Fibroblast of lung (primary cell): Measurements from ENCODE around the gene ZNF532. TPM values are rescaled to one million over a fixed set of nuclear protein-coding genes. Genes with fewer than 3 reads are reported as not detected.

Experiments
- DNase-seq, 2 donors: peaks; one replicate each; pipeline versions ENCODE4 v3.0.0 to v3.0.0-alpha.2; 2010; ENCODE audit warnings: low read depth in 2 of 2
- H2AFZ ChIP-seq: 2 replicates; pipeline ENCODE4 v1.5.1; 2012; ENCODE audit warnings: low read length, control low read depth, inconsistent platforms
- H3K27ac ChIP-seq: 2 replicates; pipeline ENCODE4 v1.5.1; 2011; ENCODE audit warnings: low read length, control low read depth; ENCODE audit not compliant: insufficient read depth
- H3K27me3 ChIP-seq: 2 replicates; pipeline ENCODE4 v1.5.1; 2011; ENCODE audit warnings: mild to moderate bottlenecking, low read length; ENCODE audit not compliant: control insufficient read depth, insufficient read depth
- H3K36me3 ChIP-seq: 2 replicates; pipeline ENCODE4 v1.5.1; 2011; ENCODE audit warnings: low read length; ENCODE audit not compliant: control insufficient read depth, insufficient read depth
- H3K4me1 ChIP-seq: 2 replicates; pipeline ENCODE4 v1.5.1; 2011; ENCODE audit warnings: low read length; ENCODE audit not compliant: control insufficient read depth, insufficient read depth; ENCODE audit errors: extremely low read depth
- H3K4me2 ChIP-seq: 2 replicates; pipeline ENCODE4 v1.5.1; 2011; ENCODE audit warnings: low read length, control low read depth; ENCODE audit not compliant: insufficient read depth; ENCODE audit errors: extremely low read depth
- H3K4me3 ChIP-seq, 4 experiments: fragments of 200-600 bp in 1 of 4; sonication (generic) in 1 of 4; replicated peaks in 1 of 4; 2 replicates each; pipeline ENCODE4 v1.5.1; 2011 to 2016; ENCODE audit warnings: low read length in 4 of 4, low read depth in 3 of 4, mild to moderate bottlenecking in 3 of 4, control low read depth in 2 of 4, inconsistent platforms in 1 of 4, mixed read lengths in 1 of 4; ENCODE audit not compliant: insufficient read depth in 1 of 4; ENCODE audit errors: control extremely low read depth in 1 of 4
- H3K79me2 ChIP-seq: 2 replicates; pipeline ENCODE4 v1.5.1; 2012; ENCODE audit warnings: mild to moderate bottlenecking, low read length, inconsistent platforms; ENCODE audit not compliant: control insufficient read depth, insufficient read depth
- H3K9ac ChIP-seq: 2 replicates; pipeline ENCODE4 v1.5.1; 2011; ENCODE audit warnings: mild to moderate bottlenecking, low read length, control low read depth; ENCODE audit not compliant: insufficient read depth
- H3K9me3 ChIP-seq: 2 replicates; pipeline ENCODE4 v1.5.1; 2012; ENCODE audit warnings: low read depth, low read length; ENCODE audit not compliant: control insufficient read depth, insufficient read depth
- H4K20me1 ChIP-seq: 2 replicates; pipeline ENCODE4 v1.5.1; 2011; ENCODE audit warnings: low read length; ENCODE audit not compliant: control insufficient read depth, insufficient read depth; ENCODE audit errors: extremely low read depth
- EZH2 ChIP-seq: IDR thresholded peaks from 2 replicates; pipeline ENCODE4 v1.5.1; 2012; ENCODE audit warnings: low read length, control low read depth, mild to moderate bottlenecking; ENCODE audit errors: missing control alignments
- polyA plus RNA-seq, 2 donors: library from polyadenylated mRNA; depleted of rRNA in 1 of 2; stranded (reverse) in 1 of 2; unstranded in 1 of 2; fragments of >200 nt; gene quantifications; 2 replicates each; pipeline ENCODE4 v1.2.1, GENCODE V29; 2011 to 2012; ENCODE audit warnings: missing spikeins in 1 of 2
- total RNA-seq: library from RNA; depleted of rRNA; stranded (reverse); fragments of >200 nt; gene quantifications from 2 replicates; pipeline ENCODE4 v1.2.1, GENCODE V29; 2014
- TF ChIP-seq, protein P1 (sequence below), 2 donors: IDR thresholded peaks in 1 of 2; conservative IDR thresholded peaks in 1 of 2; 1 replicate in 1 of 2; 2 replicates in 1 of 2; pipeline ENCODE4 v1.5.1; 2011 to 2012; ENCODE audit warnings: low read length in 2 of 2, control low read depth in 1 of 2, inconsistent platforms in 1 of 2, low read depth in 1 of 2, mild to moderate bottlenecking in 1 of 2

Gene ZNF532
- total and polyA plus RNA-seq, 2 donors (not counting 1 experiment from before 2014, with no cell fraction given), result 57.3 to 64.6 TPM

DNA sequence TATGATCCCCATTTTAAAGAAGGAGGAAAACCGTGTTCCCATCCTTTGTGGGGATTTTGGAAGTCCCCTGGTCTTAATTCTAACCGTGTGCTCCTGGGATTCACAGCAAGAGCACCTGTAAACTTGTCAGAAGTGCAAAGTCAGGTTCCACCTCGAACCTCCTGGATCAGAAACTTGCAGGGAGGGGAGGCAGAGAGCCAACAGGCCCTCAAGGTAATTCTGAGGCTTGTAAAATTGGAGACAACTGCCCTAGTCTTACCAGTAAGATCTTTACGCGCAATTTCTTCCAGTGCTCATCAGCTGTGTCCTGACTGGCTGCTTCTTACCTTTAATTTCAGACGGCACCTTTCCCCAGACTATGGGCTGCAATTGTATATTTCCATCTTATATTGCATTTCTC, 161.7 kb downstream of the ZNF532 start:
- Histone ChIP-seq H2AFZ (no peak overlapping the region), H3K27ac (no peak overlapping the region), H3K79me2 (no peaks in the 10 kb centered on the region), H3K36me3 (no peaks in the 10 kb centered on the region), H3K9ac (no peak overlapping the region), H4K20me1 (no peaks in the 10 kb centered on the region), H3K4me3 (no peak overlapping the region), H3K4me1 (no peaks in the 10 kb centered on the region), H3K4me2 (no peak overlapping the region), H3K9me3 (no peaks in the 10 kb centered on the region), H3K27me3 (no peaks in the 10 kb centered on the region)
- DNase-seq, result no peak
- TF ChIP-seq, protein P1, sequence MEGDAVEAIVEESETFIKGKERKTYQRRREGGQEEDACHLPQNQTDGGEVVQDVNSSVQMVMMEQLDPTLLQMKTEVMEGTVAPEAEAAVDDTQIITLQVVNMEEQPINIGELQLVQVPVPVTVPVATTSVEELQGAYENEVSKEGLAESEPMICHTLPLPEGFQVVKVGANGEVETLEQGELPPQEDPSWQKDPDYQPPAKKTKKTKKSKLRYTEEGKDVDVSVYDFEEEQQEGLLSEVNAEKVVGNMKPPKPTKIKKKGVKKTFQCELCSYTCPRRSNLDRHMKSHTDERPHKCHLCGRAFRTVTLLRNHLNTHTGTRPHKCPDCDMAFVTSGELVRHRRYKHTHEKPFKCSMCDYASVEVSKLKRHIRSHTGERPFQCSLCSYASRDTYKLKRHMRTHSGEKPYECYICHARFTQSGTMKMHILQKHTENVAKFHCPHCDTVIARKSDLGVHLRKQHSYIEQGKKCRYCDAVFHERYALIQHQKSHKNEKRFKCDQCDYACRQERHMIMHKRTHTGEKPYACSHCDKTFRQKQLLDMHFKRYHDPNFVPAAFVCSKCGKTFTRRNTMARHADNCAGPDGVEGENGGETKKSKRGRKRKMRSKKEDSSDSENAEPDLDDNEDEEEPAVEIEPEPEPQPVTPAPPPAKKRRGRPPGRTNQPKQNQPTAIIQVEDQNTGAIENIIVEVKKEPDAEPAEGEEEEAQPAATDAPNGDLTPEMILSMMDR (conservative IDR thresholded peaks at IDR 0.05 in 1 of 2, IDR thresholded peaks at IDR 0.05 in 1 of 2; ENCODE audit: low read depth in 1 of 2, low read length in 2 of 2), result no peak
- TF ChIP-seq EZH2, result no peak

DNA sequence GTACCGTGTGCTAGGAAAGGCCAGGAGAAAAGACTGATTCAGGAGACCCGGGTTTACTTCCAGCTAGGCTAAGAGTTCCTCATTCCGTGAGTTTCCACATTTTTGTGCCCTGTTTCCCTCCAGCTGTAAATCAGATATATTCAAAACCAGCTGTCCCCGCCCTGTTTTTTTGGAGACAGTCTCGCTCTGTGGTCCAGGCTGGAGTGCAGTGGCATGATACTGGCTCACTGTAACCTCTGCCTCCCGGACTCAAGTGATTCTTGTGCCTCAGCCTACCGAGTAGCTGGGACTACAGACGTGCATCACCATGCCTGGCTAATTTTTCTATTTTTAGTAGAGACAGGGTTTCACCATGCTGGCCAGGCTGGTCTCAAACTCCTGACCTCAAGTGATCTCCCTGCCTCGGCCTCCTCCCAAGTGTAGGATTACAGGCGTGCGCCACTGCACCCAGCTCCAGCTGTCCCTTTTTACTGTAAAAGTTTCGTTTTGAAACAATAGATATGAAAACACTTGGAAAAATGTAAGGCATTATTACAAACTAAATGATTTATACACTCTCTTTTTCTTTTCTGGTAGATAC, 162.2 kb downstream of the ZNF532 start:
- Histone ChIP-seq H3K9me3 (no peaks in the 10 kb centered on the region), H3K27ac (no peak overlapping the region), H3K27me3 (no peaks in the 10 kb centered on the region), H3K4me1 (no peaks in the 10 kb centered on the region), H3K4me3 (no peak overlapping the region), H3K4me2 (no peak overlapping the region), H4K20me1 (no peaks in the 10 kb centered on the region), H2AFZ (no peak overlapping the region), H3K79me2 (no peaks in the 10 kb centered on the region), H3K9ac (no peak overlapping the region), H3K36me3 (no peaks in the 10 kb centered on the region)
- TF ChIP-seq, protein P1 (conservative IDR thresholded peaks at IDR 0.05 in 1 of 2, IDR thresholded peaks at IDR 0.05 in 1 of 2; ENCODE audit: low read depth in 1 of 2, low read length in 2 of 2), result no peak
- TF ChIP-seq EZH2, result no peak
- DNase-seq, result no peak

DNA sequence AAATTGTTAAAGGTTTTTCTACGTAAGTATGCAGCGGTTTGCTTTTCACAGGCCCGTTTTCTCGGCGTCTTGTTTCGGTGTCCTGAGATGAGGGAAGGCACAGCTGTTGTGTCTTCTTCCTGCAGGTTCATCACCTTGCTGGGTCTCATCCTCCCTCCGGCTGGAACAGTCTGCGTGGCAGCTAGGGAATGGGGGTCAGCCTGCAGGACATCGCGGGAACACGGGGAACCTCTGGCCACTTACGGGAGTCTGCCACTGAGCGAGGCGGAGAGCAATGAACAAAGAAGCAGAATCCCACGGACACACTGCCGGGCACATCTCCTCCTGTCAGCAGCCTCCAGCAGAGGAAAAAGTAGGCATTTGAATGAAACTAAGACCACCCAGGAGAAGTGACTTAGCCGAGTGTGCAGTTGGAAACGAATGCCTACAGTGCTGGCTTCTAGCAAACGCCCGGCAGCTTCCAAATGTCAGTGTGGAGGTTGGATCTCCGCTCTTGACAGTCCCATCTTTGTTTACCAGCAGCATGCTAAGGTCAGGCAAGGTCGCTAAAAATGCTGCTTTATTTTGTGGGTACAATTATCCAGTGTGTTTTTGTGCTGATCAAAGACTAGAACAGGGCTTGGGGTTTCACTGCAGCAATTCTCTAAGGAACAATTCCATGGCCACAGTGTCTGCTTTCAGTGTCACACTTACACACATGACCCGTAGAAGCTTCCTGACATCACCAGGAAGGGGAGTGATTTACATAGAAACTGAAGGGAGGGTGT, 165.2 kb downstream of the ZNF532 start:
- no peaks in the 10 kb centered on the region for H3K36me3 ChIP-seq
- no peak overlapping the region for H3K4me3 ChIP-seq
- no peak for TF ChIP-seq EZH2
- TF ChIP-seq, protein P1 (conservative IDR thresholded peaks at IDR 0.05 in 1 of 2, IDR thresholded peaks at IDR 0.05 in 1 of 2; ENCODE audit: low read depth in 1 of 2, low read length in 2 of 2), result no peak
- H4K20me1 ChIP-seq, result no peaks in the 10 kb centered on the region
- no peaks in the 10 kb centered on the region for H3K27me3 ChIP-seq
- H3K4me2 ChIP-seq, result no peak overlapping the region
- no peak overlapping the region for H3K27ac ChIP-seq
- DNase-seq, result no peak
- H3K79me2 ChIP-seq, result no peaks in the 10 kb centered on the region
- H3K9ac ChIP-seq, result no peak overlapping the region
- H2AFZ ChIP-seq, result no peak overlapping the region
- H3K4me1 ChIP-seq, result no peaks in the 10 kb centered on the region
- H3K9me3 ChIP-seq, result no peaks in the 10 kb centered on the region
